HG03558 (cell line): ENCODE results near the gene NEO1.

ENCODE experiments used
- ATAC-seq: cut with Tn5 transposase; IDR thresholded peaks from one replicate; pipeline ENCODE4 v1.9.1; 2021; ENCODE audit warnings: moderate number of reproducible peaks; ENCODE audit not compliant: unreplicated experiment; ENCODE audit errors: extremely low read depth

The NEO1 gene

DNA sequence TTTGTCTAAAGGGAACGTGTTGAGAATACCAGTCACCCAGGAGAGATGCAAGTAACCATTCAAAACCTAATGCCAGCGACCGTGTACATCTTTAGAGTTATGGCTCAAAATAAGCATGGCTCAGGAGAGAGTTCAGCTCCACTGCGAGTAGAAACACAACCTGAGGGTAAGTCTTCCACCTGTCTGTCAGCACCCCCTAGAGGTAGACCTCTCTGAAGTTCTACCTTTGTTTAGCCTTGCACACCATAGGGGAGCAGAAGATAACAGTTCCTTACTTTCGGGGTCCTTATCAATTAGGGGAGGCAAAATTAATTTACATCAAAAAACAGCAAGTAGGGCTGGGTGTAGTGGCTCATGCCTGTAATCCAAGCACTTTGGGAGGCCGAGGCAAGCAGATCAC, 192.1 kb downstream of the NEO1 start:
- ATAC-seq, result no peak

- no peak for ATAC-seq
These were observed 194.2 kb downstream of the NEO1 start for GRCh38 chr15:73246439-73246838.

DNA sequence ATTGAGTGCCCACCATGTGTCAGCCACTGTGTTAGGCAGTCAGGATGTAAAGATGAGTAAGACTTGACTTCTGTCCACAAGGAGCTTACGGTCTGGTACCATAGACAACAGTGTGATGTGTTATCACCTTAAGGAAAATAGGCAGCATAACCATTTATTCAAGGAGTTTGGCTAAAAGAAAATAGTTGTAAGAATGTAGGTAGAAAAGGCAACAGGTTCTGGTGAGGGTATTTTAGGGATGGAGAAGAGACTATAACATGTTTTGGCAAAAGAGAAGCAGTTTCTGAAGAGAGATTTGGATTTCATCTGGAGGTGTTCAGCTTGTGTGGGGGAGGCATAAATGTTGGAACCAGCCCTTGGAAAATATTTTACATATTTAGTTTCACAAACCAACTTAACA, 194.6 kb downstream of the NEO1 start:
- ATAC-seq, result no peak

DNA sequence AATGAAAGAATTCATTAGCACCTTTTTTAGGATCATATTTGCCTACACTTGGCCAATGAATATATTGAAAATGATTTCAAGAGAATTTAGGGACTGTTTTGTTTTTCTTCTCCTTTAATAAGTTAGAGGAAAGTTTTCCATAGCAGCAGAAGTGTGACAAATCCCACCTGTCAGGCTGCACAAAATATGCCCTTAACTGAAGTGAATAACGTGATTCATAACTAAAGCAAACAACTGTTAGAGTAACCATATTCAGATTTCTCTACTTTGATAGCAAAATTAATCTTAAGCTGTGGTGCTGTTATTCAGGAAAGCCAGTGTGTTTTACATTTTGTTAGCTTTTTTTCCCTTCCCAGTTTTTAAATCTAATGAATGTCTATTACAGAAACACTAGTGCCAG, 195.1 kb downstream of the NEO1 start:
- ATAC-seq, result no peak

DNA sequence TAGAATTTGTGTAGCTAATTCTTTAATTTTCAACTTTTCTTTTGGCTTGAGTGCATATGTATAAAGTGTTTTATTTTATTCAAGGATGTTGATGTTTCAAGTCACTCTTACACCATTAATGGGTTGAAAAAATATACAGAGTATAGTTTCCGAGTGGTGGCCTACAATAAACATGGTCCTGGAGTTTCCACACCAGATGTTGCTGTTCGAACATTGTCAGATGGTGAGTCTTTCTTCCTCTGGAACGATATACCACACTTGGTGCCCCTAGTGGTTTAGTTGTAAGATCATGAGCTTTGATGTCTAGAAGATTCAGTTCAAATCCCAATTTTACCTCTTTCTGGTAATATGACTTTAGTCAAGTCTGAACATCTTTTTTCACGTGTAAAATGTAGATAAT, 197.2 kb downstream of the NEO1 start:
- ATAC-seq, result no peak

- no peak for ATAC-seq
These were observed 202.3 kb downstream of the NEO1 start for GRCh38 chr15:73254598-73254997.

- no peak for ATAC-seq
These were observed 206.2 kb downstream of the NEO1 start for GRCh38 chr15:73258271-73259108.

DNA sequence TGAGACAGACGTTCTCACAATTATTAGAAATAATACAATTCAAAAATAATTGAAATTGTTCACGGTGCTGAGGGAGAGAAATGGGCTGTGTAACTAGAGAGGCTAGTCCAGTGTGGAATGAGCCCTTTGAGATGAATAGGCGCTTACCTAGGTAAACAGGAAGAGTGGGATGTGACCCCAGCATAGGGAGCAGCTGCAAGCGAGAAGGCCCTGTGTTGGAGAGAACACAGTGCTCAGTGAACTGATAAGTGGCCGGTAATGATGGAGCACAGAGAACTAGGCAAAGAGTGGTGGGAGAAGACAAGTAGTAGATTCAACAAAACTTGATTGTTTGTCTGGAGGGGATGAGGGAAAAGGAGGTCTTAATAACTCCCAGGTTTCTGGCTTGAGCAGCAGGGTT, 212.6 kb downstream of the NEO1 start:
- ATAC-seq, result no peak

GRCh38 chr15:73265536-73266153, 213.4 kb downstream of the NEO1 start:
- no peak for ATAC-seq

GRCh38 chr15:73268457-73268856, 216.2 kb downstream of the NEO1 start:
- ATAC-seq, result no peak

DNA sequence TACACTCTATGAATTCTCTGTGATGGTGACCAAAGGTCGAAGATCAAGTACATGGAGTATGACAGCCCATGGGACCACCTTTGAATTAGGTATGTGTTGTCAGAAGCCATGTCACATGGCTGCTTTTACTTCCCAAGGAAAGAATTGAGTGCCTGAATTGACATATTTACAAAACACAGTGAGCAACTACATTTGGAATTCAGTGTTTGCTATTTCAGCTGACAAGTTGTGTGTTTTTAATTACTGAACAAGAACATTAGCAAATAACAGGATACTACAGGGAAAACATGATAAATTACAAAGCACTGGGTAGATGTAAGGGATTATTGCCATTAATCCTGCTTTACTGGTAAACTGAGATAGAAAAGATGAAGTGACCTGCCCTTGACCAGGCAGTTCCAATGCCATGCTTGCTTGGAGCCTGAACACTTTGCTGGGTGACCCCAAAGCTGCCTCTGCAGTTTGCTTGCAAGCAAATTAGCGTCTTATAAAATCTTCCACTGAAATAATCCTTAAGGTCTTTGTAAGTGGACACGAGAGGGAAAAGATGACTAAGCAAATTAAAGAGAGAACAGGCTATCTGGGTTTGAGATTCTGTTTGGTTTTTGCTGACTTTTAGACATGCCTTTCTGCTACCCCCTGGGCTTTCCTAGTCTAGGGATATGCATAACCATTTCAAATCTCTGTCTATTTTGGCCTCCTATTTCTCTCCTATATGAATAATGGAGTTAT, 218.3 kb downstream of the NEO1 start:
- ATAC-seq, result no peak

DNA sequence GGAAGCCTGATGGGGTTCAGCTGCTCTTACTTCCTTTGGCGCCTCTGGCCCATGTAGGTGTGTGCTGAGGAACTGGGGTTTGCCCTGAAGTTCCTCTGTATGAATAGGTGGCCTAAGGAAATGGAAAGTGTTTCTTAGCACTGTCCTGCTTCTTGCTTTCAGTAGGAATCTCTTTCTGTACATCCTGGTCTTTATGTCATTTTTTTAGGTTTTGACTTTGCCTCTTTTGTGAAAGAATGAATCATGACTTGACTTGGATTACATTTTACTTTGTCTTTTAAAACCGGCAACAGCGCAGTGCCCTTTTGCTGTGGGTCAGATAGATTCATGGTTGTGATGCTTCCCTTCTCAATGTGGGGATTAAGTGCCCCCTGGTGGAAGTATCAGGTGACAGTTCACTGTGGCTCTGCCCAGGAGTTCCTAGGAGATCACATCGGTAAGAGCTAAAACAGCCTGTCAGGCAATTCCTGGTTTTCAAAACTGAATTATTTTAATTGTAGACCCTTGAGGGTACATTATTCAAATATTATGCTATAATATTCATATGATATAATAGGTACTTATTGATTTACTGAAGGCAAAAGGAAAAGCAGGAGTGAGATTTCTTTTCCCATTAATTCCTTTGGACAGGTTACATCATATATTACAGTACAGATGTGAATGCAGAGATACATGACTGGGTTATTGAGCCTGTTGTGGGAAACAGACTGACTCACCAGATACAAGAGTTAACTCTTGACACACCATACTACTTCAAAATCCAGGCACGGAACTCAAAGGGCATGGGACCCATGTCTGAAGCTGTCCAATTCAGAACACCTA, 221.1 kb downstream of the NEO1 start:
- ATAC-seq, result no peak

GRCh38 chr15:73275862-73276261, 223.6 kb downstream of the NEO1 start:
- no peak for ATAC-seq

DNA sequence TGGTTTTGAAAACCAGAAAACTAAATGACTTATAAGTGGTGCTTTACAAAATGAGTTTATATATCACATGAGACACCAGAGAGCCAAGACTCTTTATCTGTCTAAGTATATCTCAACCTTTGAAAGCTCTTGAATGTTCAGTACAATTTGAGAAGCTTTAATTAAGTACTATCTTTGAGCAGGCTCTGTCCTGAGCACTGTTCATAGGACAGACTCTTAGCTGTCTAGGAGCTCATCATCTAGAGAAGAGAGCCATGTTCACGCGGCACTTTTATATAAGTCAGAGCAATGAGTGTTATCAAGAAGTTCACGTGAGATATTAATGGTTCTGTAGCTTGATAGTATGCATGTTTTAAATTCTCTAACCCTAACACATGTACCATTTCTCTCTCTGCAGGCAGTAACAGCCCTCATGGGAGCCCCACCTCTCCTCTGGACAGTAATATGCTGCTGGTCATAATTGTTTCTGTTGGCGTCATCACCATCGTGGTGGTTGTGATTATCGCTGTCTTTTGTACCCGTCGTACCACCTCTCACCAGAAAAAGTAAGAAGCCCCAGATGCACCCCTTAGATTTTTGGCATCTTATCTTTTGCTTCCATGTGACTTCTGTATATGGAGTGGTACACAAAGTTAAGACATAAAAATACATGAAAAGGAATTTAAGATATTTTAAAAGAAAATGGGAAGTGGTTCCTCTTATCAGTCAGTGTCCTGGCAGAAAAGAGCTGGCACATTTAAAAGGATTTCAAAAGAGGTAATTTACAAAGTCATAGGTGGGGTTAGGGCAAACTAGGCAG, 230.5 kb downstream of the NEO1 start:
- no peak for ATAC-seq

DNA sequence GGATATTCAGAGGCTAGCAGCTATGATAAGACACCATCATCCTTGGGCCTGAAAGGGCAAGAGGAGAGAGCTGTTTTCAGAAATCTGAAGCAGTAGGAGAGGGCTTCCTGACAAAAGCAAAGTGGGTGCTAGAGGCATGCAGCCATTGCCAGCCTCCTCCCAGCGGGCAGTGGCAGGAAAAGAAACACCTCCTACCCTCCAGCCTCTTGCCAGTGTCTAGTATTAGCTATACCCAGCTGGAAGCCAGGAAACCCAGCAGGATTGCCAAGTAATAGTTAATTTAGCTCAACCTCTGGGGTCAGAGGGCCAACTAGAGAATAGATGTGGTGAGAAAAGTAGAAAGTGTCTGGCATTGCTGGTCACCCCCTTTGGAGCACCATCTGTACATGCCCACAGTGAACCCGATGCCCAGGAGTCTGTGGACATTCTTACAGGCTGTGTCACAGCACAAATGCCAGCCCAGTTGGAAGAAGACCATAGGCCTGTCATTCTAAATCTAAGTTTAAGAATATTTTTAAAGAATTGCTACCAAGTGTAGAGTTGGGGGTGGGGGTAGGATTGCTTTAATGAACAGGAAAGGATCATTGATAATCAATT, 231.2 kb downstream of the NEO1 start:
- no peak for ATAC-seq

GRCh38 chr15:73284090-73284716, 231.9 kb downstream of the NEO1 start:
- no peak for ATAC-seq

- ATAC-seq, result no peak
These were observed 234.0 kb downstream of the NEO1 start for GRCh38 chr15:73286311-73286710.

DNA sequence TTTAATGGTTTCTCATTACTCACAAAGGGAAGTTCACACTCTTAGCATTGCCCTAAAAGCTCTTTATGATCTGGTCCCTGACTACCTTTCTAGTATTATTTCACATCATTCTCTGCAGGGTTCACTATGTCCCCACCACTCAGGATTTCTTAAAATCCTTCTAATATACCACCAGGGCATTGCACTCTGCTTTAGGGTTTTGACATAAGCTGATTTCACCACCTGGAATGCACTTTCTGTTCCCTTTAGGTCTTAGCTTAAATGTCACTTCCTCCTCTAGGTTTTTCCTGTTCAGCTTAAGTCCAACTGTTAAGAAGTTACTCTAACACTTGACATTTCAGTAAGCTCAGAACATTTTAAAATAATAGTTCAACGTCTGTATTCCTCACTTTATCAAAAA, 234.8 kb downstream of the NEO1 start:
- no peak for ATAC-seq

DNA sequence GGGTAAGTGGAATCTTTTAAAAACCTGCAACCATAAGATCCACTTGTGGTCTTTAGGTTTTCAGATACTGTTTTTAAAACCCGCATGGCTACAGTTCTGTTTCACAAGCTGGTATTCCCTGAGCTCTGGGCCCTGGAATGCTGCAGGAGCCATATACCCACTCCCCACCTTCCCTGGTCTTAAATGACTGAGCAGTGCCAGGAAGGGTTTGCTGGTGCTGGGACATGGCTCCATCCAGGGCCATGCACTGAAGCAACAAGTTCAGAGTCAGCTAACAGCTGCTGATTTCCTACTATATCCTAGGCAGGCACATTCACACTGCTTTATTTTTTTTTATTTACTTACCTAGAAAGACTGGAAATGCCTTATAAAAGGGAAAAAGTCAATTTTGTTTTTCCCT, 239.2 kb downstream of the NEO1 start:
- no peak for ATAC-seq
